ENCODE data around the gene CBX2.

The CBX2 gene

DNA sequence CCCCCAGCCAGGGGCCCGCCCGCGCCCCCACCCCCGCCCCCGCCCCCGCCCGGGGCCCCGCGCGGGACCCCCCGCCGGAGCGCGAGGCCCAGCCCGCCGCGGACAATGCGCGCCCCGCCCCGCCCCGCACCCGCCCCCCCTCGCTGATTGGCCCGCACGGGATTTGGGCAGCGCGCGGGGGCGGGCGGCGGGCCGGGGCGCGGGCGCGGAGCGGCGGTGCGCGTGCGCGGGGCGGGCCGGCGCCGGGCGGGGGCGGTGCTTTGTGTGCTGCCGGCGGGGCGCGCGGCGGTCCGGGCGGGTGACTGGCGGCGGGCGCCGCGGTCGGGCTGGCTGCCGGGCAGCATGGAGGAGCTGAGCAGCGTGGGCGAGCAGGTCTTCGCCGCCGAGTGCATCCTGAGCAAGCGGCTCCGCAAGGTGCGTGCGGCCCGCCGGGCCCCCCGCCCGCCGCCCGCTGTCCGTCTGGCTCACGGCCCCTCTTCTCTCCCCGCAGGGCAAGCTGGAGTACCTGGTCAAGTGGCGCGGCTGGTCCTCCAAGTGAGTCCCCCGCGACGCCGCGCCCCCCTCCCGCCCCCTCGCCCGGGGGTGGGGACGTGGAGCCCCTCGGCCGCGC lies at the start of gene CBX2:
TSS of gene CBX2 (plus strand) at position 255 of the 610 bp plus-strand sequence. CDS start at position 343, 88 bp downstream.
- peak in 1 of 2 experiments; percentile 88 for DNase-seq

DNA sequence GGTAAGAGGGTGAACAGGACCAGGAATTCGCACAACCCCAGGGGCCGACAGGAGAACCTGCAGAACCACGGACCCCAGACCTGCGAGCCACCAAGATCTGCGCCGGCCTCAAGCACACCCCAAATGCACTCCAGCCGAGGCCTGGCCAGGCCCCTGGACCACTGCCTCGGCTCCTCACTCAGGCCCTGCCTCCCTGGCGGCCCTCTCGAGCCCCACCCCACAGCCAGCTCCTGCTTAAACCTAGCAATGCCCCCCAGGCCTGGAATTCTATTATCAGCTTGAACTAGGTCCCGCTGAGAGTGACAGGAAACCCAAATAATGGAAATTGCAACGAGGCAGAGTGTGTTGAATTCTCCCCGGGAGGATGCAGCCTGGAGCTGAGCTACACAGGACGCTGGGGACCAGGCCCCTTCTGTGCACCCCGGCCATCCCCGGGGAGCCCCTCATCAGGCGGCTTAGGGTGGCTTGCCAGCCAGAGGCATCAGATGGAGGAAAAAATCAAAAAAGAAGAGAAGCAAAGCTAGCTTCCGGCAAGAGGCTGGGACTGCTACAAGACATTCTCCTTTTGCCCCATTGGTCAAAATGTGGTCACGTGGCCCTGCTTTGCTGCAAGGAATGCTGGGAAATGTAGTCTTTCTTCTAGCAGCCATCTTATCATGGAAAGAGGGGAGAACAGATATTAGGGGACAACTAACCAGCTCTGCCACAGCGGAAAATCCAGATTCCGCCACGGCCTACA lies 49.6 kb upstream of the CBX2 start:
- DNase-seq, result peak; percentile 87 to 90

DNA sequence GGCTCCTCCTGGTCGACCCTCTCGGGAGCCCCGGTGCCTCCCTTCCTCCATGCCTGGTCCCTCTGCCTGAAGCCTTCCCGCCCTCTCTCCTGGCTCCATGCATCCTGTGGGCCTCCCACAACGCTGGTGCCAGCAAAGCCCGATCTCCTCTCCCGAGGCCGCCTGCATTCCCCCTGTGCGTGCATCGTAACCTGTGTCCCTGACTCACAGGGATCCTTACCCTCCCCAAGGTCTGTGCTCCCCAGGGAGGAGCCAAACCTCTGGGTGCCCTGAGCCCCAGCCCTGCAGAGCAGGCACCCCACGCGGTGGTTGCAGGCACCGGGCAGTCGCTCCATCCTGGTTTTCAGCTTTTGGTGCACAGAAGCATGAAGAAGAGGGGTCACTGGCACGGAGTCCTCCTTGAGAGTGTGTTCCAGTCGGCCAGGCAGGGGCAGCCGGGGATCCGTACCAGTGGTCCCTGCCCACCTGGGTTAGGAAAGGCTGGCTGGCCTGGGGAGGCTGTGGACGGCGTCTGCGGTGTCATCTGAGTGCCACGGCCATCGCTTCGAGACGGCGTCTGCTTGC lies 49.0 kb upstream of the CBX2 start:
- DNase-seq, result no peak

DNA sequence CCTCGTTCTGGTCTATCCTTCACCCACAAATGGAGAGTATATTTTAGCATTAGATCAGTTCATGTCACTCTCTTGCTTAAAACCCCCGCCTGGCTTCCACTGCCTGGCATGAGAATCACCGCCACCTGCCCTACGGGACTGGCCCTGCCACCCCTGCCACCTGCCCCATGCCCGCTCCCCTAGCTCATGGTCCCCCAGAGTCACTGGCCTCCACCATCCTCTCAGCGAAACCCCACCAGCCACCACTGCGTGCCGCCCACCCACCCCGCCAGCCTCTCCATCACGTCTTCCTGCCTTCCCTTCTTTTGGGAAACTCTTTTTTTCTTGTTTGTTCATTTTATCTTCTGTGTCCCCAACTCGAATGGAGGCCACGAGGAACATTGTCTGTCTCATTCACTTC lies 48.2 kb upstream of the CBX2 start:
- DNase-seq, result no peak

DNA sequence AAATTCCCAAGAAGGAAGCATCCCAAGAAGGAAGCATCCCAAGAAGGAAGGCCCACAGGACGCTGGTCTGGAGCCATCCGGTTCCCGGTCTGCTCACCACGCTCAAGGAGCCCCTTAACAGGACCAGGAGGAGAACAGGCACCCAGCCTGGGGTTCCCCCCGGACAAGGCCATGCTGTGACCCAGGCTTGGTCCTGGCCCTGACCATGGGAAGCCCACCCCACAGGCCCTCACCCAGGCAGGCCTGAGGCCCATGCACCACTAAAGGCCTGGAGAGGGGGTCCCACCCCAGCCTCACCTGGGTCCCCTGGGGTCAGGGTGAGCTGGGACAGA lies 47.5 kb upstream of the CBX2 start:
- DNase-seq, result no peak

DNA sequence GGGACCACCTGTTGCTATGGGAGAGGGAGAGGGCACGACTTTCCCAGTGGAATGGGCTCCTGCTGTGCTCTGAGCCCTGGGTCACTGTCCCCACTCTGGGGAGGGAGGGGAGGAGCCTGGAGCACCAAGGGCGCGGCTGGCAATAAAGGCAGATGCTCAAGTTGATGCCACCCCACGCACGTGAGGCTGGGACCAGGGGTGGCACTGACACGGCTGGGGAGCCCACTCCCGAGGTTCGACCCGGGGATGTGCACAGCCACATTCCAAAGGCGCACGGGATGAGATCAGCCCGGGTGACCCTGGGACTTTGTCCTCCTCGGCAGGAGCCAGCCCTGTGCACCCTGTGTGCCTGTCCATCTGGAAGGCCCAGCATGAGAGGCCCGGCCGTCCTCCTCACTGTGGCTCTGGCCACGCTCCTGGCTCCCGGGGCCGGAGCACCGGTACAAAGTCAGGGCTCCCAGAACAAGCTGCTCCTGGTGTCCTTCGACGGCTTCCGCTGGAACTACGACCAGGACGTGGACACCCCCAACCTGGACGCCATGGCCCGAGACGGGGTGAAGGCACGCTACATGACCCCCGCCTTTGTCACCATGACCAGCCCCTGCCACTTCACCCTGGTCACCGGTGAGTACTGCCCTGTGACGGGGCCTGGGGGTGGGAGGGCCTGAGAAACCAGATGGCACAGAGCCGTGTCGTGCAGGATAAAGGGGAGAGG lies 47.0 kb upstream of the CBX2 start, which contains the start of gene ENPP7:
TSS of gene ENPP7 (plus strand) at position 175 of the 715 bp plus-strand sequence. CDS start at position 372, 197 bp downstream.
- no peak for DNase-seq

DNA sequence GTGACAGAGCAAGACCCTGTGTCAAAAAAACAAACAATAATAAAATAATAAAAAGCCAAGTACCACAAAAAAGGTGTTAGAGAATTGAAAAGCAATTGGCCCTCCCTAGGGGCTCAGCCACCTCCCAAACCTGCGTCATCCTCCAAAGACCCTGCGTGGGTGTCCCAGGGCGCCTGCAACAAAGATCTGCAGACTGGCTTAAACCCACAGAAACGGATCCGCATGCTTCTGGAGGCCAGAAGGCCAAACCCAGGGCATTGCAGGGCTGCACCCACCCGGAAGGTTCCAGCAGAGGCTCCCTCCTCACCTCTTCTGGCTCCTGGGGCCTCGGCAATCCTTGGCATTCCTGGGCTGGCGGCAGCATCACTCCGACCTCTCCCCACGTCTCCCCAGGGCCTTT lies 45.7 kb upstream of the CBX2 start:
- no peak for DNase-seq

DNA sequence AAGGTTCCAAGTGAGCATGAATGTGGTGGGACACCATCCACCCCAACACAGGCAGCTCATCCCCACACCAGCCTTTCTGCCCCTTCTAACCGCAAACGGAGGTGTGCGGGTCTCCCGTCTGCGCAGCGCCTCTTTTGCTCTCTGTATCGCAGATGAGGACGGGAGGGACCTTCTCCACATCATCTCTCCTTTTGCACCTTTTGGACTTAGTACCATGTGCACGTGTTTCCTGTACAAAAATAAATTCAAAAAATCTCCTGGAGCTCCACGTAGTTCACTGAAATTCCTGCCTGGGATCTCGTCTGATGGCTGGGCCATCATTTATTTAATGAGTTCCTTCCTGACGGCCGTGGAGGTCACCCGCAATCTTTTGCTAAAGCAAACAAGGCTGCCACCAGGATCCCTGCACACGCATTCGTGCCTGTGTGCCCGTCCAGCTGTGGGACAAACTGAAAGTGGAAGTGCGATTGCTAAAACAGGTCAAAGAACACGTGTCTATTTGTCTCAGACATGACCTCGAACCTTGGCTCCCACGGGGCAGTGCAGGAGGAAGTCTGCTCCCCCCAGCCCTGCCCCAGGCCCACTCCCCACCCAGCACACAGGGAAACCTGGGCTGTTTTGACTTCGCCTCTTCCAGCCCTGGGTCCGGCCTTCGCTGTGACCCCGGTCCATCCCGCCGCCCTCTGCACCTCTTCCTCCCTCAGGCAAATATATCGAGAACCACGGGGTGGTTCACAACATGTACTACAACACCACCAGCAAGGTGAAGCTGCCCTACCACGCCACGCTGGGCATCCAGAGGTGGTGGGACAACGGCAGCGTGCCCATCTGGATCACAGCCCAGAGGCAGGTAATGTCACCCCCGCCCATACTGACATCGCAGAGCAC lies 44.9 kb upstream of the CBX2 start:
- DNase-seq, result no peak

DNA sequence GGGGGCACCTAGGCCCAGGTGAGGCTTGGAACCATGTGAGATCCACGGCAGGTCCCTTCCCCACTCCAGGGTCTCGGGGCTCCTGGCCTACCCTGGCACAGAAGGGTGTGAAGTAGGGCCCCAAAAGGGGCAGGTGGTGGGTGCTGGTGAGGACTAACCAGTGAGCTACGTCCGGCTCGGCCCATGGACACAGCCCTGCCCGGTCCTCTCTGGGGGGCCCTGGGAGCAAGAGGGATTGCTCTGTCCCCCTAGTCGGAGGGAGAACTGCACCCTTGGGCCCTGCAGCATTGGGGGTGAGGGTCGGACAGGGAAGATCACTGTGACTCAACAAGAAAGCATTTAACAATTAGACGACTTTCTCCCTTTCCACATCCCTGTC lies 44.3 kb upstream of the CBX2 start:
- DNase-seq, result no peak

DNA sequence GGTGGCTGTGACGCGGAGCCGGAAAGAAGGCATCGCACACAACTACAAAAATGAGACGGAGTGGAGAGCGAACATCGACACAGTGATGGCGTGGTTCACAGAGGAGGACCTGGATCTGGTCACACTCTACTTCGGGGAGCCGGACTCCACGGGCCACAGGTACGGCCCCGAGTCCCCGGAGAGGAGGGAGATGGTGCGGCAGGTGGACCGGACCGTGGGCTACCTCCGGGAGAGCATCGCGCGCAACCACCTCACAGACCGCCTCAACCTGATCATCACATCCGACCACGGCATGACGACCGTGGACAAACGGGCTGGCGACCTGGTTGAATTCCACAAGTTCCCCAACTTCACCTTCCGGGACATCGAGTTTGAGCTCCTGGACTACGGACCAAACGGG lies 42.9 kb upstream of the CBX2 start:
- DNase-seq, result no peak

DNA sequence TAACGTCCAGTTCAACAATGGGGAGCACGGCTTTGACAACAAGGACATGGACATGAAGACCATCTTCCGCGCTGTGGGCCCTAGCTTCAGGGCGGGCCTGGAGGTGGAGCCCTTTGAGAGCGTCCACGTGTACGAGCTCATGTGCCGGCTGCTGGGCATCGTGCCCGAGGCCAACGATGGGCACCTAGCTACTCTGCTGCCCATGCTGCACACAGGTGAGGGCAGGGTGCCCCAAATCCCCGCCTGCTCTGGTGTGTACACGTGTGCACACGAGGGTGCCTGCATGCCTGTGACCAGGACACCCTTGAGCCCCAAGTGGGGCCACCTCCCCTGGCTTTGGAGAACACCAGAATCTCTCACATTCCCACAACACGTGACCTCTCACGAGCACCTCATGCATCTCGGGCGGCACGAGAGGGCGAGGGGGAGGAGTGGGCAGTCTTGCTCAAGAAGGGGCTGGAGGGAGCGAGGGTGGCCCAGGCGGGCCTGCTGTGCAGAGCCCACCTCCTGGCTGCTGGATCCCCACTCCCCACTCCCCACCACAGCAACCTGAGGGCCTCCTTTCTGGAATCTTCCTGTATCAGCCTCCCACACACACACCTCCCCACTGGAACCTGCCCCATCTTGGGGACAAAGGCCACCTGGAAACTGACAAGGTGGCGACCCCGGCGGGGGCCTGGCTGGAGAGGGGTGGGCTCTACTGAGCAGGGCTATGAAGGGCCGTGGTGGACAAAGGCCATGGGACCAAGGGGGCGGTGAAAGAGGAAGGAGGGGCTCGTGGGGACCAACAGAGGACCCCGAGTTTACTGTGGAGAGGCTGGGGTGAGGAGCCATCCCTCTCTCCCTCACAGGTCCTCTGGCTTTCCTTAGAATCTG lies 40.7 kb upstream of the CBX2 start:
- no peak for DNase-seq

DNA sequence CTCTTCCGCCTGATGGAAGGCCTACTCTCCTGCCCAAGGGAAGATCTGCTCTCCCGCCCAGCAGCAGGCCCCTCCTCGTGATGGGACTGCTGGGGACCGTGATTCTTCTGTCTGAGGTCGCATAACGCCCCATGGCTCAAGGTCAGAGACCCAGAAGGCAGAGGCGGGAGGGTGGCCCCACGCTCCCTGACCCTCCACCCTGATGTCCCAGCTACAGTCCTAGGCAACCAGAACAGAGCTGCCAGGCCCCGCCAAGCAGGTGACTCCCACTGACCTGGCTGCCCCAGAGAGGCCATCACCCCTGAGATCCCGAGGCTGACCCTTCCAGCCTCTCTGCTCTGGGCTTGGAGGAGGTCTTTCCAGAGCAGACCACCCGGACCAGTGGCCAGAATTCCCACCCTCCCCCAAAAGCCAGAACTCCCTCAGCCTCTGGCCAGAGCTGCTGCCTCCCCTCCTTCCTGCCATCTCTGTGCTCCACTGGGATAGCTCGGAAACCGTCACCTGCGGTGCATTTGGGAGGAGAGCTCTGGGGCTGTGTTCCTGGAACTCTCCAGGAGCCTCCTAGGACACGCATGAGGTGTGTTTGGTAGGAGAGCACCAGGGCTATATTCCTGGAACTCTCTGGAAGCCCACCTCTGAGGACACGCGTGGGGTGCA lies 39.9 kb upstream of the CBX2 start:
- no peak for DNase-seq

DNA sequence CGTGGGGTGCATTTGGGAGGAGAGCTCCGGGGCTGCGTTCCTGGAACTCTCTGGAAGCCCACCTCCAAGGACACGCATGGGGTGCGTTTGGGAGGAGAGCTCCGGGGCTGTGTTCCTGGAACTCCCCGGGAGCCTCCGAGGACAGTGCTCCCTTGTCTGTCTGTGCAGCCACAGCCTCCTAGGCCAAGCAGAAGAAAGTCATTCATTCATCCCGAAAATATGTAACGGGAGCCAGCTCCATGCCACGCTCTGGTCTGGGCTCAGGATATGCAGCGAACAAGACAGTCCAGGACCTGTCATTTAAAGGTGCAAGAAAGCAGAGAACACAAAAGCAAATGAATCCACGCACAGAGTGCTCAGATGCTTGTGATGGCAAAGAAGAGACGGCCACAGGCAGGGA lies 39.3 kb upstream of the CBX2 start:
- DNase-seq, result no peak

DNA sequence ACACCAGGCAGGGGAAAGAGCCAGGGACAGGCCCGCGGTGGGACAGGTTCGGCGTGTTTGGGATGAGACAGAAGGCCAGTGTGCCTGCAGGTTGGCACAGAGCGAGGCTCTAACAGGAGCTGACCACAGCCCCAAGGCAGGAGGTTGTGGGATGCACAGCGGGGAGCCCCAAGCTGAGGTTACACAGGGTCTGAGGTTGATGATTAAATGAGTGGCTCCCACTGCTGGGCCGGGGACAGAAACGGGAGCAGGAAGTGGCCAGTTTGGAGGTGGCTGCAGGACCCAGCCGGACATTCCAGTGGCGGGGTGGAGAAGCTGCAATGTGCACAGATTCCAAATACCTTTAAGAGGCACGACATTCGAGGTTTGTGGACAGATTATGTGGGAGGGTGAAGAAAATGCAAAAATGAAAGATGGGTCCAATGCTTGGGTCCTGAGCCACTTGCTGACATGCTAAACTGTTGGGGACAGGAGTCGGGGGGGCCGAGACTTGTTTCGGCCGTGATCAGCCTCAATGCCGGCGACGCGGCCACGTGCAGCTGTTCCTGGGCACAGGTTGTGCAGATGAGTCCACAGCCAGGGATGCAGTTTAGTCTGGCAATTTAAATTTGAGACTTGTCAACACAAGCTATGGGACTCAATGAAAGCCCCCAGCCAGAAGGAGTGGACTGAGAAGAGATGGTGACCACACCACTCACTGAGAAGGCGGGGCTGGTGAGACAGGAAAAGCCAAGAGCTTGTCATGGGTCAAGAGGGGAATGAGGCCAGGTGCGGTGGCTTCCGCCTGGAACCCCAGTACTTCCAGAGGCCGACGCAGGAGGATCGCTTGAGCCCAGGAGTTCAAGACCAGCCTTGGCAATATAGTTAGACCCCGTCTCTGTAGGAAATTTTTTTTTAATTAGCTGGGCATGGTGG lies 38.5 kb upstream of the CBX2 start:
- DNase-seq, result no peak

DNA sequence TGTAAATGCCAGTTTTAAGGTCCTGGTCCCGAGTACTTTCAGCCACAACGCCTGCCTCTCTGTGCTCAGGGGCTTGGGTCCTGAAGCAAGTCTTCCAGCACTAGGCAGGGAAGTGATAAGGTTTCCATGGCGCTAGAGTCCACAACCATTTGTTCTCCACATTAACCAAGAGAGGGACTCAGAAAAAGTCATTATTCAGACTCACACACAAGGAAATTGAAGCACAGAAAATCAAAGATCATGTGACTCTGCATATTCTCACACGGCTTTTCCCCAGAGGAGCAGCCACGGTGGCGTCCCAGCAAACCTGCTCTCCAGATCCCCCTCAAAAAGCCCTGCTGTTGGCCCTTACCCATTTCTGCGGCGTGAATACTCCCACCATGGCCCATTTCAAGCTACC lies 37.5 kb upstream of the CBX2 start:
- DNase-seq, result peak; percentile 24 to 39

DNA sequence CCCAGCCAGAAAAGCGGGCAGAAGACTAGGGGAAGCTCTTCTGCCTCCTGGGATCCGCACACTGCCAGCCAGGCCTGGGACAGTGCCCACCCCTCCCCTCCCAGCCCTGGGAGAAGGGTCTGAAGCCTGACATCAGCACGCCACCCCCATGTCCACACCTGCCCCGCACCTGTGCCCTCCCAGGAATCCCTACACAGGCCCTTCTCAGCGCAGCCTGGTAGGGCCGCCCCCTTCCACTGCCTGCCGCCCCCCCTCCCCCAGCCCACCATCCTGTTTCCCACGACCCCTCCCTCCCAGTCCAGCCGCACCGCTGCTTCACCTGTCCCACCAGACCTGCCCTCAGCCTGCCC lies 36.6 kb upstream of the CBX2 start:
- peak in 1 of 2 experiments; percentile 50 for DNase-seq

DNA sequence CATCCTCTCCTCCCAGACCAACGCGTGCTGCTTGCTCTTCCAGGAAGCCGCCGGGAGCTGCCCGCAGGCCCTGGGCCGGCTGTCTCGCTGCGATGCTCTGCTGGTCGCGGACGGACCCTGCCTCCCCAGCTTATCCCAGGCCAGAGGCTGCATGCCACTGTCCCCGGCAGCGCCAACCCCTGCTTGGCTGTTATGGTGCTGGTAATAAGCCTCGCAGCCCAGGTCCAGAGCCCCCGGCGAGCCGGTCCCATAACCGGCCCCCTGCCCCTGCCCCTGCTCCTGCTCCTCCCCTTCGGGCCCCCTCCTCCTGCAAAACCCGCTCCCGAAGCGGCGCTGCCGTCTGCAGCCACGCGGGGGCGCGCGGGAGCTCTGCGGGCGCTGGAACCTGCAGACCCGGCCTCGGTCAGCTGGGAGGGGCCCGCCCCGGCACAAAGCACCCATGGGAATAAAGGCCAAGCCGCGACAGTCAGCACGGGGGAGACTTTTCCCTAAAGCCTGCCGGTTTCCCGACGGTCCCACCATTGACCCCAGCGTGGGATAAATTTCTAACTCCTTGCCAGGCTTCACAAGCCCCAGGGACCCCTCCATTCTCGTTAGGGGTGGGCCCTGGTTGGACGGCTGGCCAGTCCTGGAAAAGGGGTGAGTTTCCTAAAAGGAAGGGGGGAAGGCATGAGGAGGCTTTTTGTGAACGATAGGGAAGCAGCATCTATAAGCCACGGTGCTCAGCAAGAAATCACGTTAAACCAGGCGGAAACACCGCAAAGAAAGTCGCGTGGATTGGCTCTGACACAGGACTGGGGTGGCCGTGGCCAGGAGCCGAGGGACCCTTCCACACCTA lies 36.0 kb upstream of the CBX2 start:
- DNase-seq, result peak; percentile 38 to 92

DNA sequence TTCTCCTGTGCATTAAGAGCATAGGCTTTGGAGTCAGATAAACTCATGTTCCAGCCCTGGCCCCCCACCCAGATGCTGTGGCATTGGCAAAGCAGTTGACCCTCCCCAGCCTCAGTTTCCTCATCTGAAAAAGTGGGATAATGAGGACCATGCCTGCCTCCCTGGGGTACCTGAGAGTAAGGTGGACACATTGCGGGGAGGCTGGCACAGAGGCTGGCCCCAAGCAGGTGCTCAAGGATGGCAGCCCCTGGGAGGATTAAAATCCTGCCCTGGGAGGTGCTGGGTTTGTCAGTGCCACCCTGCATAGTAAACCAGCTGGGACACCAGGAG lies 35.4 kb upstream of the CBX2 start:
- DNase-seq, result no peak

DNA sequence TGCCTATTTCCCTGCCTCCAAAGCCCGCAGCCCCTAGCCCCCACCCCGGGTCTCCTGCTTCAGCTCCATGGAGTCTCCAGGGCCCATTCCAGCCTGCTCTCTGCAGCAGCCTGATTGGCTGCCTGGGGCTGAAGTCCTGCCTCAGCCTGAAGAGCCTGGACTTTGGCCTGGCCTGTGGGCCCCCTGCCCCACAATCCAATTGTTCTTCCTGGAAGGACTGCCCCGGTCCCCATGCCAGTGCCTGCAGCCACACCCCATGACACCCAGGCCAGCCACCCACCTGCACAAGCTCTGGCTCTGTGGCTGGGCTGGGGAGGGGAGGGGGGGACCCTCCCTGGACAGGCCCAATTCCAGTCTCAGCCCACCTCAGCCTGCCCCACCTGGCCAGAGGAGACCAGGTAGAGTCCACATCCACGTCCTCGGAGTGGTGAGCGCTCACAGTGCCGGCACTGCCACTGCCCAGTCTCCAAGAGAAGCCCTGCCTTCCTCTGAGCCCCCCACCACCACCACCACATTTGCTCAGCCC lies 34.9 kb upstream of the CBX2 start:
- DNase-seq, result peak in 1 of 2 experiments; percentile 89
